Sigmoid colon (tissue), 7 donors: ENCODE data around the gene COG5. TPM values are rescaled to one million over a fixed set of nuclear protein-coding genes. Genes with fewer than 3 reads are reported as not detected.

ENCODE experiments used
- DNase-seq: peaks from one replicate; pipeline ENCODE4 v3.0.0-alpha.2; 2019
- H3K27ac ChIP-seq, 4 donors: fragments of 200-600 bp; sonication (generic); one replicate each; pipeline ENCODE4 v1.5.1; 2016 to 2019; ENCODE audit warnings: mild to moderate bottlenecking in 1 of 4
- H3K27me3 ChIP-seq, 3 donors: fragments of 200-600 bp; sonication (generic); one replicate each; pipeline ENCODE4 v1.5.1; 2019; ENCODE audit warnings: mild to moderate bottlenecking in 1 of 3
- H3K36me3 ChIP-seq, 4 donors: fragments of 200-600 bp; sonication (generic); one replicate each; pipeline ENCODE4 v1.5.1; 2016 to 2019
- H3K4me1 ChIP-seq, 4 donors: fragments of 200-600 bp; sonication (generic); one replicate each; pipeline ENCODE4 v1.5.1; 2017 to 2019
- H3K4me3 ChIP-seq, 4 donors: fragments of 200-600 bp; sonication (generic); one replicate each; pipeline ENCODE4 v1.5.1; 2017 to 2019; ENCODE audit warnings: mild to moderate bottlenecking in 2 of 4, moderate library complexity in 1 of 4
- H3K9me3 ChIP-seq, 4 donors: fragments of 200-600 bp in 3 of 4; sonication (generic) in 3 of 4; one replicate each; pipeline versions ENCODE4 v1.5.1 to v1.6.1; 2013 to 2019
- CTCF ChIP-seq, 4 experiments: fragments of 450-650 bp in 3 of 4; fragments of 200-600 bp in 1 of 4; IDR thresholded peaks; one replicate each; pipeline ENCODE4 v1.5.1; 2016 to 2019; ENCODE audit warnings: antibody characterized with exemption in 4 of 4, mild to moderate bottlenecking in 3 of 4, moderate library complexity in 2 of 4
- EP300 ChIP-seq, 4 donors: sonication (generic); formaldehyde crosslinking; IDR thresholded peaks; one replicate each; pipeline ENCODE4 v1.6.1; 2017; ENCODE audit warnings: antibody characterized with exemption in 4 of 4
- POLR2A ChIP-seq, 2 donors: fragments of 450-650 bp; IDR thresholded peaks; one replicate each; pipeline ENCODE4 v1.6.1; 2016; ENCODE audit warnings: antibody characterized with exemption in 2 of 2, mild to moderate bottlenecking in 2 of 2, moderate library complexity in 2 of 2
- POLR2AphosphoS5 ChIP-seq, 4 donors: sonication (generic); formaldehyde crosslinking; IDR thresholded peaks; one replicate each; pipeline ENCODE4 v1.6.1; 2017; ENCODE audit warnings: antibody characterized with exemption in 4 of 4
- WGBS, 2 donors: extraction: QIAGEN DNeasy Blood & Tissue Kit; methylation state at CpG; one replicate each; pipeline ENCODE4 v1.1.7; 2013; 5-methylcytosine and 5-hydroxymethylcytosine counted together
- intact Hi-C: fragments of 100-400 bp; cut with DNase I; formaldehyde crosslinking; loops from one replicate; pipeline ENCODE4 v1.15.1; 2023
- polyA plus RNA-seq, 3 donors: library from polyadenylated mRNA; stranded (reverse); fragments of 200-250 nt; gene quantifications; one replicate each; pipeline ENCODE4 v1.2.3, GENCODE V29; 2013
- total RNA-seq, 4 donors: library from RNA; depleted of rRNA; stranded (reverse); fragments of >200 nt; gene quantifications; one replicate each; pipeline ENCODE4 v1.1.0, GENCODE V29; 2016
- donor health status: healthy with polysubstance abuse.
- donor health status: Bipolar disorder and iron deficiency.
- donor health status: healthy.

The COG5 gene
- total and polyA plus RNA-seq, 7 donors = 11.0 to 73.4 (median 27.6) TPM

DNA sequence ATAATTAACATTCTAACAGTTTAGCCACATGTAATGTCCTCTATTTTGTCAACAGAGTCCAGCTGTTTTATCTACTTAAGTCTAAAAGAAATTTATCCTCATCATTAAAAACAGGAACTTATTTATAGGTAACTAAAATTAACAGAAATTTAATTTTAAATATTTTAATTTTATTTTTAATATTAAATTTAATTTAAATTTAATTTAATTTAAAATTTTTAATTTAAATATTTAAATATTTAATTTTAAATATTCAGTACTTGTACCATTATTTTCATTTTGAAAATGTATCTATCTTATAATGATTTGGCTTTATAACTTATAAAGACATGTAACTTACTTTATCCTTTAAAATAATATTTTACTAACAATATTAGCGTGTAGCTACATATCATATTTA lies 94.9 kb downstream of the COG5 start:
- H3K4me3 ChIP-seq = no peak overlapping the region
- intact Hi-C loops = loop anchor here (10.0 kb wide), 2 partner anchors 96 to 126 kb away; partner anchors contain the start of genes COG5 and DUS4L
- 96 to 99% methylated on average over 1 of the region's 1 CpG for WGBS, 2 donors
- DNase-seq = no peak
- H3K9me3 ChIP-seq = no peaks in the 10 kb centered on the region
- peaks cover 0 to 6% (median 2%) of the 10 kb centered on the region in 4 donors for H3K4me1 ChIP-seq
- H3K36me3 ChIP-seq = no peaks in the 10 kb centered on the region
- no peak overlapping the region for H3K27ac ChIP-seq
- H3K27me3 ChIP-seq = no peaks in the 10 kb centered on the region
- TF ChIP-seq CTCF (IDR thresholded peaks at IDR 0.05) = no peak
- no peak for TF ChIP-seq POLR2AphosphoS5 (IDR thresholded peaks at IDR 0.05)
- TF ChIP-seq EP300 (IDR thresholded peaks at IDR 0.05) = no peak
- no peak for TF ChIP-seq POLR2A (IDR thresholded peaks at IDR 0.05)

GRCh38 chr7:107467972-107468371 lies 95.7 kb downstream of the COG5 start:
- WGBS, 2 donors = 98 to 99% methylated on average over 2 of the region's 2 CpGs
- H3K4me1 ChIP-seq = peaks cover 0 to 6% (median 2%) of the 10 kb centered on the region in 4 donors
- intact Hi-C loops = loop anchor here (10.0 kb wide), 2 partner anchors 97 to 127 kb away; partner anchors contain the start of genes COG5 and DUS4L

DNA sequence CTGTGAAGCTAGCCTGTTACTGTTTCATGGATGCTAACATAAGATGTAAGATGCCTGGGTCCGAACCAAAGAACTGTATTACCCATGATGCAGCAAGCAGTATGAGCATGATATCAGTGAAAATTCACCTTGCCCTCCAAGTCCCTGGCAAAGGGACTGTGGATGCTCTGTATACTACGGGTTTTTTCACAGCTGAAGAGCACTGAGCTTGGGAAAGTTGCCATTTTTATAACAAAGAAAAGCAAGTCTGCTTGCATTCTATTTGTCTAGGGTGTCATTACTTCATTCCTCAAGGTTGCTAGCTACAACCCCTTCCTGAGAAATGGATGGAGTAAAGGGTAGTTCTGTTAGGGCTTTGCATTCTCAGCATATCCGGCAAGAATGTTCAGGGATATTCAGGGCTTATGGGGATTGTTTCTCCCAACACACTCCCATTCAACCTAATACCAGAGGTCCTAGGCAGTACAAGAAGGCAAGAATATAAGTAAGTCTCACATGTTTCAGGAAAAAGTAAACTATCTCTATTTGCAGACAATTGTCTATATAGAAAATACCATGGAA lies 99.0 kb downstream of the COG5 start:
- intact Hi-C loops = loop anchor here (10.0 kb wide), 2 partner anchors 100 to 130 kb away; partner anchors contain the start of genes COG5 and DUS4L
- DNase-seq = no peak
- Histone ChIP-seq H3K36me3 (no peaks in the 10 kb centered on the region), H3K9me3 (no peaks in the 10 kb centered on the region), H3K27ac (no peak overlapping the region), H3K27me3 (no peaks in the 10 kb centered on the region), H3K4me1 (no peaks in the 10 kb centered on the region), H3K4me3 (no peak overlapping the region)
- no peak for TF ChIP-seq EP300 (IDR thresholded peaks at IDR 0.05)
- no peak for TF ChIP-seq CTCF (IDR thresholded peaks at IDR 0.05)
- no peak for TF ChIP-seq POLR2A (IDR thresholded peaks at IDR 0.05)
- TF ChIP-seq POLR2AphosphoS5 (IDR thresholded peaks at IDR 0.05) = no peak
- WGBS, 2 donors = 91% methylated on average over 3 of the region's 3 CpGs

More at GRCh38 chr7:107467972-107468371, 95.7 kb downstream of the COG5 start:
- Histone ChIP-seq H3K27ac (no peak overlapping the region), H3K27me3 (no peaks in the 10 kb centered on the region), H3K36me3 (no peaks in the 10 kb centered on the region), H3K4me3 (no peak overlapping the region), H3K9me3 (no peaks in the 10 kb centered on the region)
- TF ChIP-seq EP300 (IDR thresholded peaks at IDR 0.05) (no peak), POLR2A (IDR thresholded peaks at IDR 0.05) (no peak), POLR2AphosphoS5 (IDR thresholded peaks at IDR 0.05) (no peak), CTCF (IDR thresholded peaks at IDR 0.05) (no peak)
- DNase-seq = no peak

DNA sequence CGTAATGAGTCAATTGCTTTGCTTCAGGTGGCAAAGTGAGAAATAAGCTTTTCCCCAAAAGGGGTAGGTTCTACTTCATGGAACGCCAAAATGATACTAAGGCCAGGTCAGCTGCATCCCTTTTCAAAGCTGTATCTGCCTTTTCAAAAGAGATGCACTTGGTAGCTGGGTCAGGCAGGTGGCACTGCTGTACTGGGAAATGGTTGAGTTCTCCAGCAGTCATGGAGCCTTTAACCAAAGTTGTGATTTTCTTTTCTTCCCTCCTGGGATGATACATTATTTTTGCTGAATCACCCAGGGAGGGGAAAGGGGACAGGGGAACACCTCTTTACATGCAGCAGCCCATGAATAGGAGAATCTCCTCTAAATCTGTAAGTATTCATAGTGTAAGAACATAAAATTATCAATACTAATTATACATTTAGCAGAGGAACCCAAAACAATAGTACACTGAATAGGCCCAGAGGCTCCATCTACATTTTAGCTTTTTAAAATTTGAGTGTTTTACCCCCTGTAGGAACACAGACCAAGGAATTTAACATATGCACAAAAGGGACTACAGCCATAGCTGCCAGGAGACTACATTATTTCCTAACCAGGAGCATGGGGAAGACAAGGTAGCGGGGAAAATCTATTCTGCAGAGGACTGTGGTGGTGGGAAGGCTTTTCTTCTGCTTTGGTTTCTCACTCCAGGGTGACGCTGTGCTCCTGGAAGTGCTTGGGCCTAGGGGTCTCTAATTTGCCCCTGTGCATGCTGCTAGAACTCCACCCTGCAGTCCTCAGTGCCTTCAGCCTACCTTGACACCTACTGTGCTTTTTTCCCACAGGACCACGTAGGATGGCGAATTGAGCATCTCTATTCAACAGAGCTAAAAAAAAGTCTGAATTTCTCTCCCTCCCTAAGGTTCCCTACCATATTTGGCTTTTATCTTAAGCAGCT lies 100.3 kb downstream of the COG5 start:
- Histone ChIP-seq H3K27ac (no peak overlapping the region), H3K4me3 (no peak overlapping the region), H3K4me1 (no peaks in the 10 kb centered on the region), H3K36me3 (no peaks in the 10 kb centered on the region), H3K27me3 (no peaks in the 10 kb centered on the region), H3K9me3 (no peaks in the 10 kb centered on the region)
- 79 to 87% methylated on average over 6 of the region's 6 CpGs for WGBS, 2 donors
- intact Hi-C loops = loop anchor here (1.0 to 10.0 kb wide), 5 partner anchors 101 to 685 kb away; partner anchors contain the start of genes COG5 and DUS4L
- DNase-seq = peak; percentile 80
- TF ChIP-seq CTCF (IDR thresholded peaks at IDR 0.05) (peak; percentile 52 to 78 (median 66)), POLR2AphosphoS5 (IDR thresholded peaks at IDR 0.05) (no peak)
